NCI-H187 (cell line): ENCODE measurements around the gene BEAN1.
A peak's percentile ranks its signal among the peaks of the same experiment; 100 is the strongest.

Source experiments
- DNase-seq, 2 experiments: peaks; one replicate each; lab custom pipeline; 2025; lab: John Stamatoyannopoulos, UW

The BEAN1 gene

DNA sequence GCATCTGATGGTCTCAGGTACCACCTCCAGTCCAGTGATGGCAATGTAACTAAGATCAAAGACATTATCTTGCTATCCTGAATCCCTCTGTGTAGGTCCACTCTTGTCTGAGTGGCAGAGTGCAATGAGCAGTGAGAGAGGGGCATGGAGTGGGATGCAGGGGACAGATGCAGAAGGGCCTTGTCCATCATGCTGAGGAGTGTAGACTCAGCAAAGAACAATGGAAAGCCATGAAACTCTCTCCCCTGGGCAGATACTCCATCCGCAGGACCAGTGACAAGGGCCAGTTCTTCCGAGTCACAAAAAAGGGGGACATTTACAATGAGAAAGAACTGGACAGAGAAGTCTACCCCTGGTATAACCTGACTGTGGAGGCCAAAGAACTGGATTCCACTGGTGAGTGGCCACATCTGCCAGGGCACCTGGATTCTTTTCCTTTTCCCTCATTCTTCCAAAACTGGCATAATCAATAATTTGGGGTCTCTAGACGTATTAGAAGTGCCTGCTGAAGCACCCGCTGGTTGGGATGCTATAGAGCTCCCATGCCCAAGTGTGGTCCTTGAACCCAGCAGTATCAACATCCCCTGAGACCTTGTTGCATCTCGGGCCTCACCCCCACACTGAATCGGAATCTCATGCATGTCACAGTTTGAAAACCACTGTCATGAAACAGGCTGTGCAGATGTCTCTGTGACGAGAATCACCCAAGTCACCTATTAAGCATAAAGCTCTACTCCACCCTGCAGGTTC is 31.1 kb upstream of the BEAN1 start:
- DNase-seq: no peak

- no peak for DNase-seq
These were observed 29.2 kb upstream of the BEAN1 start for GRCh38 chr16:66397736-66398433.

DNA sequence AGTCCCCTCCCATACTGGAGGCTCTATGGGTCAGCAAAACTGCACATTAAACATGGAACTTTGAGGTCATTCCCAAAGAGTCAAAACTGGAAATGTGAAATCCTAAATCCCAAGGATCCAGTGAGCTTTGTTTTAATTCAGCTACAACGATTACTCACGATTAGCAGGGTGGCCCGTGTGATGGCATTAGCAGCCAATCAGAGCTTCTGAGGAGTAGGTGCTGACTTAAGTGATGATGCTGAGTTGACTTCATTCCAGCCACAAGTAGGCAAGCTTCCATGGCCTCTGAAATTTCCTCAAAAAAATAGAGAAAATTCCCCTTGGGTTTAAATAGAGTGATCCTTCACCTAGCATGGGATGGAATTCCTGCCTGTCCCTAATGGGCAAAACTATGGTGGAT is 28.1 kb upstream of the BEAN1 start:
- DNase-seq: no peak

- DNase-seq: no peak
These were observed 27.2 kb upstream of the BEAN1 start for GRCh38 chr16:66399930-66400329.

- DNase-seq: no peak
These were observed 26.4 kb upstream of the BEAN1 start for GRCh38 chr16:66400503-66401380.

- DNase-seq: no peak
These were observed 25.5 kb upstream of the BEAN1 start for GRCh38 chr16:66401610-66402009.

- DNase-seq: no peak
These were observed 24.9 kb upstream of the BEAN1 start for GRCh38 chr16:66402166-66402565.

DNA sequence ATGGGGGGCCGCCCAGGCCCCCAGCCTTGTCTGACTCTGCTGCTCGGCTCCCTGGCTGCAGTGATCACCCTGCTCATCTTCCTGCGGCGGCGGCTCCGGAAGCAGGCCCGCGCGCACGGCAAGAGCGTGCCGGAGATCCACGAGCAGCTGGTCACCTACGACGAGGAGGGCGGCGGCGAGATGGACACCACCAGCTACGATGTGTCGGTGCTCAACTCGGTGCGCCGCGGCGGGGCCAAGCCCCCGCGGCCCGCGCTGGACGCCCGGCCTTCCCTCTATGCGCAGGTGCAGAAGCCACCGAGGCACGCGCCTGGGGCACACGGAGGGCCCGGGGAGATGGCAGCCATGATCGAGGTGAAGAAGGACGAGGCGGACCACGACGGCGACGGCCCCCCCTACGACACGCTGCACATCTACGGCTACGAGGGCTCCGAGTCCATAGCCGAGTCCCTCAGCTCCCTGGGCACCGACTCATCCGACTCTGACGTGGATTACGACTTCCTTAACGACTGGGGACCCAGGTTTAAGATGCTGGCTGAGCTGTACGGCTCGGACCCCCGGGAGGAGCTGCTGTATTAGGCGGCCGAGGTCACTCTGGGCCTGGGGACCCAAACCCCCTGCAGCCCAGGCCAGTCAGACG is 24.4 kb upstream of the BEAN1 start:
- no peak for DNase-seq

DNA sequence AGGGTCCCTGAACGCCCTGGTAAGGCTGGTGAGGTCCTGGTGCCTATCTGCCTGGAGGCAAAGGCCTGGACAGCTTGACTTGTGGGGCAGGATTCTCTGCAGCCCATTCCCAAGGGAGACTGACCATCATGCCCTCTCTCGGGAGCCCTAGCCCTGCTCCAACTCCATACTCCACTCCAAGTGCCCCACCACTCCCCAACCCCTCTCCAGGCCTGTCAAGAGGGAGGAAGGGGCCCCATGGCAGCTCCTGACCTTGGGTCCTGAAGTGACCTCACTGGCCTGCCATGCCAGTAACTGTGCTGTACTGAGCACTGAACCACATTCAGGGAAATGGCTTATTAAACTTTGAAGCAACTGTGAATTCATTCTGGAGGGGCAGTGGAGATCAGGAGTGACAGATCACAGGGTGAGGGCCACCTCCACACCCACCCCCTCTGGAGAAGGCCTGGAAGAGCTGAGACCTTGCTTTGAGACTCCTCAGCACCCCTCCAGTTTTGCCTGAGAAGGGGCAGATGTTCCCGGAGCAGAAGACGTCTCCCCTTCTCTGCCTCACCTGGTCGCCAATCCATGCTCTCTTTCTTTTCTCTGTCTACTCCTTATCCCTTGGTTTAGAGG is 23.5 kb upstream of the BEAN1 start:
- no peak for DNase-seq

DNA sequence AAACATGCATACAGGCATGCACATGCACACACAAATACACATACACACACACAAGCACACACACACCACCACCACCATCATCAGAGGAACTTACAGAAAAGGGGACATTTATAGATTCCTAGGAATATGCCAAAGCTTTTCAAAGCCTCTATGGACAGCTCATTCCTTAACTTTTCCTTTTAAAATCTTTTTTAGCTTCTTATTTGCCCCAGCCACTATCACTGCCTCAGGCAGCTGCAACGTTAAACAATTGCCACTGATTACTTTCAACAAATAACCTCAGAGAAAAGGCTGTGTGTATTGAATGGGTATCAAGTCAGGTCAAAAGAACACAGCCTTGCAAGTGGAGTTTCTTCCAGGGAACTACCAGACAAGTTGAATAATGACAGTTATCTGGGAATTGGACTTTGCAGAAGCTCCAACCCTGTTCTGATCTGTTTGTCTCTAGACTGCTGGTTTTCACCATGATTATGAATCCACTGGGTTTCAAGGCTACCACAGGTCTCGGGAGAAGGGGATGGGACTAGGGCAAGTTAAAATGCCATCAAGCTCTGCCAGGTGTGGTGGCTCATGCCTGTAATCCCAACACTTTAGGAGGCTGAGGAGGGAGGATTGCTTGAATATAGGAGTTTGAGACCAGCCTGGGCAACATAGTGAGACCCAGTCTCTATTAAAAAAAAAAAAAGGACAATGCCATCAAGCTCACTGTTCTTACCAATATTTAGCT is 21.9 kb upstream of the BEAN1 start:
- DNase-seq: no peak

GRCh38 chr16:66406534-66407221 is 20.4 kb upstream of the BEAN1 start:
- DNase-seq: peak; percentile 21

- no peak for DNase-seq
These were observed 18.7 kb upstream of the BEAN1 start for GRCh38 chr16:66408163-66409048.

- DNase-seq: no peak
These were observed 17.9 kb upstream of the BEAN1 start for GRCh38 chr16:66409156-66409555.

DNA sequence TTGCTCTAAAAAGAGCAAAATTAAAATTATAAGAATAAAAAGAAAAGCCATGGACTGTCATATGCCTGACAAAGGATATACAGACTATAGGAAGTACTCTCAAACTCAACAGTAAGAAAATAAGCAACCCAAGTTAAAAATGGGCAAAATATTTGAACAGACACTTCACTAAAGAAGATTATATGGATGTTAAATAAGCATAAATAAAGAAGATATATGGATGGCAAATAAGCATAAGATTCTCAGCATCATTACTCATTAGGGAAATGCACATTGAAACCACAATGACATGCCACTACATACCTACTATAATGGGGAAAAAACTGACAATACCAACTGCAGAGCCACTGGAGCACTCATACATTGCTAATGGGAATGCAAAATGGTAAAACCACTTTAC is 14.9 kb upstream of the BEAN1 start:
- no peak for DNase-seq

DNA sequence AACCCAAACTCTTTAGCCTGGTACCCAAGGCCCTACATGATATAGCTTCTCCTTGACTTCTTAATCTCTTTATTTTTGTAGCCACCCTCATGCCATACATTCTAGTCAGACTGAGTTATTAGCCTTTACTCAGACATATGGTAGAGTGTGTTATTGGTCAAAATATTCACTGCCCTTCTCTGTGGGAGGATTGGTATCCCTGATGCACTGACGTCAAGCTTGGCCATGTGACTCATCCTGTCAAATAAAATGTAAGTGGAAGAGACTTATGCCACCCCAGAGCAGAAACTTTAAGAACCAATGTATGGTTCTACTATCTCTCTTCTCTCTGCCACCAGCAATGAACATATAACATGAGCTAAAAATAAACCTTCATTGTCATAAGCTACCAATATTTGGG is 12.2 kb upstream of the BEAN1 start:
- DNase-seq: no peak

GRCh38 chr16:66416136-66416535 is 11.0 kb upstream of the BEAN1 start:
- no peak for DNase-seq

- no peak for DNase-seq
These were observed 10.0 kb upstream of the BEAN1 start for GRCh38 chr16:66416939-66417700.

GRCh38 chr16:66418165-66418962 is 8.7 kb upstream of the BEAN1 start:
- DNase-seq: no peak
